Stimulated activated CD4-positive, alpha-beta T cell treated with anti-CD3 and anti-CD28 coated beads, Interleukin-12 subunit alpha, Interleukin-12 subunit beta, amount 100 ng/mL, for 48 hours (primary cell): ENCODE results near the gene ADAMTS7.
"Not testable (repeated sequence)": the region's sequence is repeated elsewhere in the genome, so short reads cannot be mapped to it uniquely, and the experiment has no call there.

Experiments used
- DNase-seq, 3 donors: peaks; one replicate each; pipeline ENCODE4 v3.0.0-alpha.2; 2020; ENCODE audit warnings: low read depth in 2 of 3, low spot score in 1 of 3

ADAMTS7 gene

DNA sequence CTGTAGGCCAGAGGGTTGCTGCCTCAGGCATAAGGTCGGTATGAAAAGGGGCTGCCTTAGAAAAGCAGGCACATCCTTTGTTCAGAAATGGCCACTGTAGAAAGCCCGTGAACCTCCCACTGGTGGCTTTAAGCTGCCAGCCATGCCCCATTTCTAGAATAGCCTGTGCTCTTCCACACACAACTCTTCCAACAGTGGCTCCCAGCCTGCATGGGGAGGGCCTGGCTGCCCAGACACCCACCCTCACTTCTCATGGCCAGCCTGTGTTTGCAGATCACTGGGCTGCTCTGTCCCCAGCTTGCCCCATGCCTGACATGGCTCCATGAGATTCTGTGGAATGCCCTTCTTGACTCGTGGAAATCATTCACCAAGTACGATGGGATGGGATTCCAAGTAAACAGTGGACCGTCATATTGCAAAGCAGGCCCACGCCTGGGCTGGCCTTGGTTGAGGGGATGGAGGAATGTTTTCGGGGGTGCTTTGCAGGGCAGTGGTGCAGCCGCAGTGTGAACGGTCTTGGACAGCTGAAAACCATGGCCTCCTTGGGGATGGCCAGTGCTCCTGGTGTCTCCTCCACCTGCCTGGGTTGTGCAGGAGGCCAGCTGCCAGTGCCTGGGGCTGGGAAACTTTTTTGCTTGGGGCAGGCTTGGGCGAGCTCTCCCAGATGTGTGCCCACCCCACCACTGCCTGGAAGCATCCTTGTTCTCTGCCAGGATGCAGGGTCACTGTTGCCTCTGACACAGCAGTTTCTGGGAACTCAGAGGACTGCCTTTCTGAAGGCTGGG, 57.3 kb downstream of the ADAMTS7 start:
- not testable (repeated sequence) for DNase-seq

DNA sequence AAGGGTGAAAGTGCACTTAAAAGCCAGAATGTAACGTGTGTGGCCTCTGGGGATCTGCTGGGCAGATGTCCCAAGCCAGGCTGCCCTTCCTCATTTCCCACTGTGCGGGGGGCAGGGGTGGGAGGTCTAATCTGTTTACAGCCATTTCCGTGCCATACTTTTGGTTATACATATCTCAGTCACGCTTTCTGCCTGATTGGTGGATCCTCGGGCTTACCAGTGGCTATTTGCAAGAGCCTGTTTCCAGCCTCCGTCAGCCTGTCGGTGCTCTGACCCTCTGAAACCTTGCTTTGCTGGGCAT, 58.0 kb downstream of the ADAMTS7 start:
- not testable (repeated sequence) for DNase-seq

DNA sequence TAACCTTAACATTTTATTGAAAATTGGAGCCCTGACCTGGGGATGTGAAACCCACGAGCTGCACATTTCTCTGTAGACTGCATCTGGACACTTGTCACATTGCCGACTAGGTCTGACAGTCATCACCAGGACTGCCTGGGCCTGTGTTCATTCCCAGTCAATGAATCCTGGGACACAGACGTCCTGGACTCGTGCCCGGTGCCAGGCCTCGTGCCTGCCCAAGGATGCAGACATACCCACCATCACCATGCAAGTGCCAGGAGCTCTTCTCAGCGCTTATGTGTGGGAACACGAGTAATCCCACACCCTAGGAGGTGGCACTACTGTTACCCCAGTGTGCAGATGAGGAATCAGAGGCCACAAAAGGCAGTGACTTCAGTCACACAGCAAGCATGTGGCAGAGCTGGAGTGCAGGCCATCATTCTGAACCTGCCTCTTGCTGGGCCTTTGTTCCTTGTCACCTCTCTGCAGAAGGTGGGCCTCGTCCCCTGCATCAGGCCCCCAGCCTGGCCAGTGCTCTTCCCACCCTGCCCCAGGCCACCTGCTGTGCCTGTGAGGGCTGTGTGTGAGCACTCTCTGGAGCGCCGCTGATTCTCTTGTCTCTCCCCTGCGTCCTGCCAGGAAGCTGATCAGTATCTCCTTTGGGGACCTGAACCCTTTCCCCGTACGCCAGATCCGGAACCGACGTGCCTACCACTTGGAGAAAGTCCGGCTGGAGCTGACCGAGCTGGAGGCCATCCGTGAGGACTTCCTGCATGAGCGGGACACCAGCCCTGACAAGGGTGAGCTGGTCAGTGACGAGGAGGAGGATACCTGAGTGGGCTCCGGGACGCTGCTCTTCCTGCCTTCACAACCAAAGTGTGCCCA, 58.5 kb downstream of the ADAMTS7 start:
- no peak for DNase-seq

DNA sequence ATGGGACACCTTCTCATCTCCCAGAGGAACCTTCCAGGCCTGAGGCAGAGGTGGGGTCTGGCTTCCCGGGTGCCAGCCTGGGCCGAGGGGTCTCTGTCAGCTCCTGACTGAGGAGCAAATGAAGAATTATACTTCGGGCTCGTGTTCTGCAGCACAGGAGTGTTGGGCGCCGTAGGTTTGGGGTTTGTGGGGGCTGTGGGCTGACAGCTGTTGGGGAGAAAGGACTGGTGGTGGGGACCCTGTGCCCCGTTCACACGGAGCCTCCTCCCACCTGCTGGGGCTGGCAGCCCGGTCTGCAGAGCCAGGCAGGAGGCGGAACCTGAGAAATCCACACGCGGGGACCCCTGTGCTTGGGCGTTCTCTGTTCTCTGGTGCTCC, 59.7 kb downstream of the ADAMTS7 start:
- no peak for DNase-seq

DNA sequence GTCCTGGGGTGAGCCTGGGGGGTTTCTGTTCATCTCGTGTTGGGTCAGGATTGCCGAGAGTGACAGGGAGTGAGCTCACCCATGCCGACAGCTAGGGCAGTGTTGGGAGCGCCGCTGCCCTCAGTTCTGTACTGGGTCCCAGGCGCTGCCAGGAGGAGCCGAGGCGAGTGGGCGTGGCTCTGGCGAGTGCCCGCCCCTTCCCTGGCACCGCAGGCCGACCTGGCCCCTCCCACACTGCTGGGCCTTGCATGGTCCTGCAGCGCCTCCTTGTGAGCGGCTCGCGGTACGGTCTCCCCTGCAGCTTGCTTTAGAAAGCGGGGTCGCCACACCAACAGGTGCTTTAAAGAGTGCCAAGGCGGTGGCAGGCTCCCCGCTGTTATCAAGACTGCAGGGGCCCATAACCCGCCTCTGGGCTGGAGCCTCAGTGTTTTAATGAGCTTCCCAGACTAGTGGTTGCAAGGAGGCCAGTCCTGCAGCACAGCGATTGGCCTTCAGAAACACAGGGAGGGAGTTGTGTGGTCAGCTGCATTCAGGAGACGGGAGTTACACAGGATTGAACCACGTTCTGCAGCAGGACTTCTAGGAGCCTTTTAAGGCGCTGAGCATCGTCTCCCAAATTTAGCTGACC, 60.2 kb downstream of the ADAMTS7 start:
- DNase-seq: peak; percentile 87 to 90 (median 89)

DNA sequence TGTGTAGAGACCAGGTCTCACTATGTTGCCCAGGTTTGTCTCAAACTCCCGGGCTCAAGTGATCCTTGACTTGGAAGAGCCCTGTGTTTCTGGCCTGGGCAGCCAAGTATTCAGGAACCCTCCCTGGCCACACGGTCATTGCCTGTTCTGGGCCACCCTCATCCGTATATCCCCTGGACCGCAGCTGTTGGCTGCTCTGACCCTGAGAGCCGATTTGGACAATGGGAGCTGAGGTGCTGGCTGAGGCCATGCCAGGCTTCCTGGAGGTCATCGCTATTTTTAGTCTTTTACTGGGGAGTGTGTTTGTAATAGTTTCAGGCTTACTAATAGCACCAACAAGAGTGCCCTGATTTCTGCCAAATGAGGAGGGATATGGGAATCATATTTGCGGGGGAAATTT, 60.7 kb downstream of the ADAMTS7 start:
- DNase-seq: no peak

DNA sequence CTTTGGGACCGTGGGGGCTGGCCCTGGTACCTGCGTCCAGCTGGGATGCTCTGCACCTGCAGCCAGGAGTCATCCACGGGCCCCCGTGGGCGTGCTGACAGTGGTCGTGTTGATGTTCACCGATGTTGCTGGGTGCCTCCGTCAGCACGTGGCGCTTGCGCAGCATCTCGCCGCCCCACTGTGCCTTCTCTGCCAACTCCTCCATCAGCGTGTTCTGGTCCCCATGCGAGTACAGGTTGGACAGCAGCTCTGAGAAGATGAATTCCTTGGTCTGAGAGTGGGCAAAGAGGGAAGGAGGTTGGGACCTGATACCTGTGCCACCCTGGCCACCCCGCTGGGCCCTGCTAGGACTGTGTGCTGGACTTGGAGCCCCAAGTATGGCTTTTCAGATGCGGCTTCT, 61.4 kb downstream of the ADAMTS7 start:
- DNase-seq: no peak

DNA sequence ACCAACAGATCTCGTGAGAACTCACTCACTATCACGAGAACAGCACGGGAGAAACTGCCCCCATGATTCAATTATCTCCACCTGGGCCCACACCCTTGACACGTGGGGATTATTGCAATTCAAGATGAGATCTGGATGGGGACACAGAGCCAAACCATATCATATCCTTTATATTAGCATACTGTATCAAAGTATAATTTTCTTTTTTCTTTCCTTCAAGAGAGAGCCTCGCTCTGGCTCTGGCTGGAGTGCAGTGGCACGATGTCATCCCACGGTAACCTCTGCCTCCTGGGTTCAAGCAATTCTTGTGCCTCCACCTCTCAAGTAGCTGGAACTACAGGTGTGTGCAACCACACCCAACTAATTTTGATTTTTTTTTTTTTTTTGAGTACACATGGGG, 63.4 kb downstream of the ADAMTS7 start:
- not testable (repeated sequence) for DNase-seq

DNA sequence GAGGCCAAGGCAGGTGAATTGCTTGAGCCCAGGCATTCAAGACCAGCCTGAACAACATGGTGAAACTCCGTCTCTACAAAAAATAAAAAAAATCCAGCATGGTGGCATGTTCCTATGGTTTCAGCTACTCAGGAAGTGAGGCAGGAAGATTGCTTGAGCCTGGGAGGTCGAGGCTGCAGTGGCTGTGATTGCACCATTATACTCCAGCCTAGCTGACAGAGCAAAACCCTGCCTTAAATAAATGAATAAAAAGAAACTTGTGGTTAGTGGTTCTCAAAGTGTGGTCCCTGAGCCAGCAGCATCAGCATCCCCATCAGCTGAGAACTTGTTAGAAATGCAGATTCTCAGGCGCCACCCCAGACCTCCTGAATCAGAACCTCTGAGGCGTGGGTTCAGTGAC, 69.6 kb downstream of the ADAMTS7 start:
- DNase-seq: not testable (repeated sequence)

DNA sequence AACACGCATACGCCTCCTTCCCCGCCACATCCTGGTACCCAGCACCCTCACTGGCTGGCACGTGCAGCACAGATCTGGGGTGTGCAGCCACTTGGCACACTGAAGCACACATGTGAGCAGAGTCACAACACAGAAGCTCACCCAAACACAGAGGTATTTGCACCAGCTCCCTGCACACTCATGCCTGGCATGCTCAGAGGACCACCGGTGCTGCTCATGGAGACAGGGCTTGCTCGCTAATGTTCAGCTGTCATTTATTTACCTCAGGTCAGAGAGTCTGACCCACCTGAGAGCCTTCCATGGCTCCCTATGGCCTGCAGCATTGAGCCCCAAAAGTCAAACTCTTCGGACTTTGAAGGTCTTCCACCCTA, 70.4 kb downstream of the ADAMTS7 start:
- DNase-seq: no peak

DNA sequence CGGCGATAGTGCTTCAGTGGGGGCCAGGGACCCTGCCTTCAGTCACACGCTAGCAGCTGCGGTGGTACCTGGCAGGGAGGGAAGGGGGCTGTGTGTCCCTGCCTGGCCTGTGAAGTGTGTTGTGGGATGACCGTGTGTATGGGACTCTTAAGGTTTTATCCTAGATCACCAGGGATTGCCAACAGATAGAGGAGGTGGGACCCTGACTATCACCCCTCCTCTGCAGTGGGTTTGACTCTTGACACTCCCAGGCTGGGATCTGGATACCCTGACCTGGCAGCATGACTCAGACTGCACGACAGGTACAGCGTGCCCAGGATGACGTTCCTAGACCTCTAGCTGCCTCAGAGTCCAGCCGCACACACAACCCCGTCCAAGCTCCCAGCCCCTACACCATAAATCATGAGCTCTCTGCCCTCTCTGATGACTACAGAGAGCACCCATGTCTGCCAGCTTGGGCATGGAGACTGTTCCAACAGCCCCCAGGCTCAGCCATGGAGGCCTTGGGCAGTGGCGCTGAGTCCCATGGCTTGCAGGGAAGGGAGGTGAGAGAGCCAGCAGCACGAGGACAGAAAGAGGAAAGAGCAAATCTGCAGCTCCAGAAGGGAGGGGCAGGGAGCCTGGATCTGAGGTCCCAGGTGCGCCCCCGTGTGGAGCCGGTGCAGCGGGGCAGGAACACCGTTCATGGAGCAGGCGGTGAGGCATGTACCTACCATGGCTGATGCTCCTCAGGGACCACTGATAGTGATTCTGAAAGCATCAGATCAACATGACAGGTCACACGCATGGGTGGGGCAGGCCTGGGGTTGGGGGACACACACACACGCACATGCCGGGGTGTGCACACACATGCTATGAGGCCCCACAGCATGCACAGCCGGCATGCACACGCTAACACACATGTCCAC, 71.0 kb downstream of the ADAMTS7 start:
- DNase-seq: peak; percentile 52 to 62 (median 58)

DNA sequence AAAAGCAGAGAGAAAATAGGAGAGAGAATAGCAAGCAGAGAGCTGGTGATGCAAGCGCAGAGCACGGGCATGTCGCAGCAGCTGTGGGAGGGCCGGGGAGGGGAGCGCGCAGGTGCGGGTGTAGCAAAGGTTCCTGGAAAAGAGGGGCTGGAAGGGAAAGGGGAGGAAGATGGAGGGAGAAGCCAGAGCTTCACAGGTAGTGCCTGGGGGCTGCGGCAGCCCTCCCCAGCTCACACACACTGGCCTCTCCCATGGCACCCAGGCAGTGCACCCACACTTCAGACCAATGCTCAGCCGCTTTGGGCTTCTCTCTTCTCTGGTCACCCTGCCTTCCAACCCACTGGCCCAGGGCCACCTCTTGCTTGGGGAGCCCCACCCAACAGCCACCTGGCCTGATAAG, 72.1 kb downstream of the ADAMTS7 start:
- no peak for DNase-seq

DNA sequence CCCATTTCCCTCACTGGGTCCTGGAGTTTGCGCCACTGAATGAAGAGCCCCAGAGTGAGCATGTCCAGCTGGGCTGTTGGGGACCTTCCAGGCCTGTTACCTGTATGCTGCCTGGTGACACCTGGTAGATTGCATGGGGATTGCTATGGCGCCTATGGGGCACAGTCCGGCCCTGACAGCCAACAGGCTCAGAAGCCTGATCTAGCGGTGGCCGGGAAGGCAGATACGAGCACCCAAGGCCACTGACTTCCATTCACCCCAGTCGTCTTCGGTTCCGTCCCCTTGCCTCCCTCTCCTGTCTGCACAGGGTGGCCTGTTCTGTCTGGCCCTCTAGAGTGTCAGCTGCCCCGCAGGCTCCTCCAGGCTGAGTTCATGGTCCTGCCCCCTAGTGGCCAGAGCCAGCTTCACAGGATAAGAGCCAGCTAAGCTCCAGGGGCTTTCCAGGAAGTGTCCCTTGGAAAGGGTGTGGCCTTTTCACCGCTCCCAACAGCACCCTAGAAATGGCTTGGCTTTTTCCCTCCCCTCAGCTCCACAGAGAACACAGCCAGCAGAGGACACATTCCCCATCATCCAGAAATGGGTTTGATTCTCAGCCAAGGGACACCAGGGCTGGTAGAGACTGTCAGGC, 73.2 kb downstream of the ADAMTS7 start:
- peak; percentile 24 to 69 (median 41) for DNase-seq

DNA sequence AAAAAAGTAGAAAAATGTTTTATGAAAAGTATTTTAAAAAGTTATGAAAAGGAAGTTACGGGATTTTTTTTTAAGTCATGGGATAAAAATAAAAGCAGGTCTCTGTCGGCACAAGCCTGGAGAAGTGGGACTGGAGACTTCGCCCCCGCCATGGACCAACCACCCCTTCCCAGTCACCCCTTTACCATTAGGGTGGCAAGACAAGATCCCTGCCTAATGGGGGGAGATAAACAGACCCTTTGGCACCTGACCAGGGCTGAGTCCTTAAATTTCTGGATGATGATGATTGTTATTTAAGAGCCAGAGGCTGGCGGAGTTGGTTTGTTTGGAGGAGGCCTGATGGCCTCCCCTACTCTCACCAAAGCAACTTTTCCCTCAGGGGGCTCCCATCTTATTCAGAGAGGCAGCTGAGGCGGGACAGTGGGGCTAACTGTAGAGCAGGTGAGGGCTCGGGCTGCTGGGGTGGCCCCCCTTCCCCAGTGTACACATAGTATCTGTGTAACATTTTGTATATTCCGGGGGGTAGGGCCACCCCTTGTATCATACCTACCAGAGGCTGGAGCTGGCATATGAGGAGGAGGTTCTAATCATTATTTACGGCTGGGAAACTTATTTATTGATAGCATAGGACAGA, 74.0 kb downstream of the ADAMTS7 start:
- DNase-seq: no peak

DNA sequence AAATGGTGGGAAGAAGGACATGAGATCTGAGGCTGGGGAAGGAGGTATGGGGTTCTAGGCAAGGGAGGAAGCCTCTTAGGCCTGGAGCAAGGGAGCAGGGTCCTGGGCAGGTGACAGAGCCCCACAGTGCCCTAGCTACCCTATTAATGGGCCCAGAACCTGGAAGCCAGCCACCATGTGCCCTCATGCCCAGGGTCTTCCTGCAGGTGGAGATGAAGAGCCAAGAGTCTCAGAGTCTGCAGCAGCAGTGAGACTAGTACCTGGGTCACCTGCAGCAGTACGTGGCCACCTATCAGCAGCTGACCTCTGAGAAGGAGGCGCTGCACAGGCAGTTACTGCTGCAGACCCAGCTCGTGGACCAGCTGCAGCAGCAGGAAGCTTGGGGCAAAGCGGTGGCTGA, 75.0 kb downstream of the ADAMTS7 start:
- not testable (repeated sequence) for DNase-seq

DNA sequence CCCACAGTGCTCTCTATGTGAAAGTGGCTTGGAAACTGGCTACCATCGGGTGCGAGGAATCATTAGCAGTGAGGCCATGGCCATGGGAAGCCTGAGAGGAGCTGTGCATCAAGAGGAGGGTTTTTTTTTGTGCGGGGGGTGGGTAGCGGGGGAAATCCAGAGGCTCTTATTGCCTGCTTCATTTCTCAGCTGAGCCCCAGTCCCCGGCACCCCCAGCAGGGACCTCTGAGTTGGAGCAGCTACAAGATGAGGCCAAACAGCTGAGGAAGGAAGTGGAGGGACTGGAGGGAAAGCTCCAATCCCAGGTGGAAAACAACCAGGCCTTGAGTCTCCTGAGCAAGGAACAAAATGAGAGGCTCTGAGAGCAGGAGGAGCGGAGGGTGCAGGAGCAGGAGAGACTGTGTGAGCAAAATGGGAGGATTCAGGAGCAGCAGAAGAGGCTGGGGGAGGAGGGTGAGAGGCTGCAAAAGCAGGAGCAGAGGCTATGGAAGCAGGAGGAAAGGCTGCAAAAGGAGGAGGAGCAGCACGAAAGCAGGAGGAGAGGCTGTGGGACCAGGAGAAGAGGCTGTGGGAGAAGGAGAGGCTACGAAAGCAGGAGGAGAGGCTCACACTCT, 76.7 kb downstream of the ADAMTS7 start:
- DNase-seq: no peak

DNA sequence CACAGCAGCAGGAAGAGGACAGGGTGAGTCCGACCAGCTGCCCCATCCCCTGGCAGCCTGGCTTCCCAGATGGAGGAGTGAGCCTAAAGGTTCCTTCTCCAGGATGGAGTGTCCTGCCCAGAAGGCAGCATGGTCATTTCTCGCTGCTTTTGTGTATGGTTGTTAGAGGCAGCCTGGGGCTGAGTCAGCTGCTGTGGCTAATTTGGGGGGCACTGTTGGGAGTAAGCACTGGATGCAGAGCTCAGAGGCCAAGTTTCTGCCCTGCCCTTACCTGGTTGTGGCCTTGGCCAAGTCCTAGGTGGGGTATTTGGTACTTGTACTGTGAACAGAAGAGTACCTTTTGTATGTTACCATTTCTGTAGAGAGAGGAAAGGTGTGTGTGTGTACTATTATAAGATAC, 78.6 kb downstream of the ADAMTS7 start:
- DNase-seq: no peak

DNA sequence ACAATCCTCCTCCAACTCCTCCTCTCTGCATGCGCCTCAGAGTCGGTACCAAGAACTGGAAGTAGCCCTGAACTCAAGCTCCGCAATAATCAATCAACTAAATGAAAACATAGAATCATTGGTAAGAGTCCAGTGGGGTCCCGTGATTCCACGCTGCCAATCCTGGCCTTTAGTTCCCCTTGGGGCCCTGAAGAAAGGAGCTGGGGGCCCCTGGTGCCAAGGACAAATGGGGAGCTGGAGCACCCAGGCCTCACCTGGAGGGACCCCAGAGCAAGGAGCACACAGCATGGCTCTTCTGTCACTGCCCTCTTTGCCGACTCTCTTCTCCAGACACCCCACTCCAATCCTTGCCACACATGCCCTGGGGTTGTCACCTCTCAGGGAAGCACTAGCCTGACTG, 80.3 kb downstream of the ADAMTS7 start:
- no peak for DNase-seq

DNA sequence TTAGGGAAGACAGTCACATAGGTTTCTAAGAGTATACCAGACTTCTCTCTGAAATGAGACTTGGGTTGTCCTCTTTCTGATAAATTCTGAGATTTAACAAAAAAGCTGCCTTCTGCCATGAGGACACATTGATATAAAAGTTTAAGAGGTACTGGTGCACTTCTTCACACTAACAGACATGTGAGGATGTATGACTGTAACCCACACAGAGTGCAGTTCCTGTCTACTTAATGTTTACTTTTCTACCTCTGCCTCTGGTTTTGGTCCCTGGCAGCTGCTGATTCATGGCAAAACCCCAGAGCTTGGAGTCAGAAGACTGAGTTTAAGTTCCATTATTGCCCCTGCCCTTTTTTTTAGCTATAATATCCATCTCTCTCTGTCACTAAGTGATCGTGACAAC, 82.8 kb downstream of the ADAMTS7 start:
- not testable (repeated sequence) for DNase-seq

DNA sequence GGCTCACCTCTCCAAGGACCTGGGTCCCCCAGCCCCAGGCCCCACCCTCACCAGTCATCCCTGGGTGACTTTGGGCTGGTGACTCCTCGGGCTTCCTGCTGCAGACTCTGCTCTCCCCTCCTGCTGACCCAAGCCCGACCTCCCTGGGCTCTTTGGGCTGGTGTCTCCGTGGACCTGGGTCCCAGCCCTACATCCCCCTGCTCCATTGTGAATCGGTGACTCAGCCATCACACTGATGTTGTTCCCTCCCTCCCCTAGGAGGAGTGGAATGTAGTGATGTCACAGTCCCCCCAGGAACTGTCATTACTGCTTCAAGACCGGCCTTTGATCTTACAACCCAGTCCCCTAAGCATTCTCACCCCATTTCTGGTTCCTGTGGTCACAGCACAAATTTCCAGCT, 83.7 kb downstream of the ADAMTS7 start:
- no peak for DNase-seq
